ENCODE results near the gene EDDM3A.
"Not testable (repeated sequence)": the region's sequence is repeated elsewhere in the genome, so short reads cannot be mapped to it uniquely, and the experiment has no call there.

Gene EDDM3A

GRCh38 chr14:20720741-20721140, 24.9 kb upstream of the EDDM3A start:
- H3K4me3 ChIP-seq (ENCODE audit: low read length): no peak overlapping the region
- no peak for TF ChIP-seq ZNF274 (IDR thresholded peaks at IDR 0.05; ENCODE audit: low read depth, low read length)

DNA sequence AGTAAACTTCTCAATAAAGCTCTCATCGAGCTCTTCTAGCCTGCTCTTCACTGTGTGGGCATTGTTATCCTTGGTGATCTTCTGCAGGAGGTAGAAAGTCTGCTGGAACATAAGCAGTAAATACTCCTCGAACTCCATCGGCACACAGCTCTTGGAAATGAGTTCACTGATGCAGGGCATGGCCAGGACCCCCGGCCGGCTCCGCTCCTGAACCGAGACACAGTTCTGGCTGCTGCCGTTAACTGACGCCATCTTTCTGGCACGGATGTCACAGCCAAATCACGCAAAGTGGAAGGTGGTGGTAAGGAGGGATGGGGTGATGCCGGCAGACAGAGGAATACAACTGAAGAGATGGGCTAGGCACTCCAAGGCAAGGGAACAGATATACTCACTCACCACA, 23.7 kb upstream of the EDDM3A start:
- no peak overlapping the region for H3K4me3 ChIP-seq (ENCODE audit: low read length)
- TF ChIP-seq ZNF274 (IDR thresholded peaks at IDR 0.05; ENCODE audit: low read depth, low read length): no peak

GRCh38 chr14:20723488-20723887, 22.2 kb upstream of the EDDM3A start:
- H3K4me3 ChIP-seq (ENCODE audit: low read length): no peak overlapping the region
- TF ChIP-seq ZNF274 (IDR thresholded peaks at IDR 0.05; ENCODE audit: low read depth, low read length): no peak

- not testable (repeated sequence) for H3K4me3 ChIP-seq (ENCODE audit: low read length)
These were observed 19.6 kb upstream of the EDDM3A start for GRCh38 chr14:20726121-20726520.

- no peak overlapping the region for H3K4me3 ChIP-seq (ENCODE audit: low read length)
- TF ChIP-seq ZNF274 (IDR thresholded peaks at IDR 0.05; ENCODE audit: low read depth, low read length): no peak
These were observed 19.2 kb upstream of the EDDM3A start for GRCh38 chr14:20726531-20726930.

- no peak overlapping the region for H3K4me3 ChIP-seq (ENCODE audit: low read length)
- TF ChIP-seq ZNF274 (IDR thresholded peaks at IDR 0.05; ENCODE audit: low read depth, low read length): no peak
These were observed 14.8 kb upstream of the EDDM3A start for GRCh38 chr14:20730891-20731290.

GRCh38 chr14:20732477-20732876, 13.2 kb upstream of the EDDM3A start:
- no peak for TF ChIP-seq ZNF274 (IDR thresholded peaks at IDR 0.05; ENCODE audit: low read depth, low read length)
- H3K4me3 ChIP-seq (ENCODE audit: low read length): no peak overlapping the region

DNA sequence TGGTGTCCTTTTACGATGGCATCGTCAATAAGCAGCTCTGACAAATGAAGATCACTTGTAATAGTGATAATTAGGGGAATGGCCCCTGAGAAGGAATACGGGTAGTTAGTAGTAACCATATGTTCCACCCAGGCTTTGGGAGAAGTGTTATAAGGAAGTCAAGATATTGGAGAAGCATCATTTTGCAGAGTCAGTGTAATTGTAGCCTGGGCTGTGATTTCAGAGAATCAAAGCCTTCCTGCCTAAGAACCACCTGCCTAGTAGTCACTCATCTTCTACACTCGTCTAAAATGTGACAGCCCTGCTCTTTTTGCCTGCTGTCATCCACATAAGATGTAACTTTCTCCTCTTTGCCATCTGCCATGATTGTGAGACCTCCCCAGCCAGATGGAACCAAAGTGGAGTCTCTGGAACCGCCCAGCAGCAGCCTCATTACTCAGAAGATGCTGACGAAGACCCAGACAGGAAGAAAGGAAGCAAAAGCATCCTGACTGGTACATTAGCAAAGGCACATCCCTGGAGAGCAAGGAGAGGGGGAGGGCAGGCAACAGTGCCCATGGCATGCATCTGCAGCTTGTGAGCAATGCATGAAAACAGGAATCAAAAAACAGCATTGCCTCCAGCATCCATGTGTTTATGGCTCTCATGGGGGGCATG, 12.6 kb upstream of the EDDM3A start:
- no peak for TF ChIP-seq ZNF274 (IDR thresholded peaks at IDR 0.05; ENCODE audit: low read depth, low read length)
- no peak overlapping the region for H3K4me3 ChIP-seq (ENCODE audit: low read length)

- TF ChIP-seq ZNF274 (IDR thresholded peaks at IDR 0.05; ENCODE audit: low read depth, low read length): no peak
- H3K4me3 ChIP-seq (ENCODE audit: low read length): no peak overlapping the region
These were observed 11.8 kb upstream of the EDDM3A start for GRCh38 chr14:20733684-20734429.

GRCh38 chr14:20734430-20734806, 11.3 kb upstream of the EDDM3A start:
- no peak for TF ChIP-seq ZNF274 (IDR thresholded peaks at IDR 0.05; ENCODE audit: low read depth, low read length)
- H3K4me3 ChIP-seq (ENCODE audit: low read length): no peak overlapping the region

GRCh38 chr14:20738292-20738691, 7.4 kb upstream of the EDDM3A start:
- not testable (repeated sequence) for H3K4me3 ChIP-seq (ENCODE audit: low read length)

DNA sequence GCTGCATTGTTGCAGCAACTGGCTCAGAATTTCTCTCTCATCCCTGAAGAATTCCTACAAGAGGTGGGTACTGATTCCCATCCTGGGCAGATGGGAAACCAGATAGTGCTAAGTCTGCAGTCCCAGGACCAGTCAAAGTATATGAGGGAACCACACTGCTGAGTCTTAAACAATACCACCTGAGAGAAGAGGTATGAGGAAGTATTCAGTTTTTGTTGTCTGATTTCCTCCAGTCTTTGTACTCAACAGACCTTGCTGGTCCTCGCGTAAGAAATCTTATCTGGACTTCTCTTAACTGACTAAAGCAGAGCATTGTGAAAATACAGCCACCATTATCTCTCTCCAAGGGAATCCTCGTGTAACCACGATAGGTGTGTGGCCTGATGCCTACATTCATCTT, 3.6 kb upstream of the EDDM3A start:
- TF ChIP-seq ZNF274 (IDR thresholded peaks at IDR 0.05; ENCODE audit: low read depth, low read length): no peak

DNA sequence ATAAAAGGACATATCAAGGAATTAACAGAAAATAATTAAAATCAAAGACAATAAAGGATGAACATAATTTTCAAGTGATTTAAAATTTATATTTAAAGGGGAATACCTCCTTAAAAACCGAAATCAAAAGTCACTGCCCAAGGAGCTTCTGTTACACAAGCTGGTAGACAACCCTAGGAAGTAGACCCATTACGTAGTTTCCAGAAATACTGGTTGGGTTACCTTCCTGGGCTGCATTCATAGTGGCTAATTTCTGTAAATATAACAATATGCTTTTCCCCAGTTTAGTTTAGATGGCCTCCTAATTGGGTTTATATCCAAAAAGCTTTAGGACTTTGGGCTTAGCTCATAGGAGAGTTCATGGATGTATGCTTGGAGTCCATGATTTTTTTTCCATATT, 2.1 kb upstream of the EDDM3A start:
- TF ChIP-seq ZNF274 (IDR thresholded peaks at IDR 0.05; ENCODE audit: low read depth, low read length): no peak
- no peak overlapping the region for H3K4me3 ChIP-seq (ENCODE audit: low read length)

More for the DNA sequence above, 3.6 kb upstream of the EDDM3A start:
- H3K4me3 ChIP-seq (ENCODE audit: low read length): no peak overlapping the region

DNA sequence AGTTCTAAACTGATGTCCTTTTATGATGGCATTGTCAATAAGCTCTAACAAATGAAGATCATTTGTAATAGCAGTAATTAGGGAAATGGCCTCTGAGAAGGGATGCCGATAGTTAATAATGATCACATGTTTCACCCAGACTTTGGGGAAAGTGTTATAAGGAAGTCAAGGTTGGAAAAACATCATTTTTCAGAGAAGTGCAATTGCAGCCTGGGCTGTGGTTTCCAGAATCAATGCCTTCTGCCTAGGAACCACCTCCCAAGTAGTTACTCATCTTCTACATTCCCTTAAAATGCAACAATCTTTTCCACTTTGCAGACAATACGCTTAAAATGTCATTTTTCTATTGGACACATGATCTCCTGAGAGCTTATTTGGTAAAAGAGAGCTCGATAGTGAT, 879 bp downstream of the EDDM3A start:
- H3K4me3 ChIP-seq (ENCODE audit: low read length): no peak overlapping the region
- TF ChIP-seq ZNF274 (IDR thresholded peaks at IDR 0.05; ENCODE audit: low read depth, low read length): no peak

- TF ChIP-seq ZNF274 (IDR thresholded peaks at IDR 0.05; ENCODE audit: low read depth, low read length): no peak
- H3K4me3 ChIP-seq (ENCODE audit: low read length): no peak overlapping the region
These were observed 2.8 kb downstream of the EDDM3A start for GRCh38 chr14:20748439-20748838.

DNA sequence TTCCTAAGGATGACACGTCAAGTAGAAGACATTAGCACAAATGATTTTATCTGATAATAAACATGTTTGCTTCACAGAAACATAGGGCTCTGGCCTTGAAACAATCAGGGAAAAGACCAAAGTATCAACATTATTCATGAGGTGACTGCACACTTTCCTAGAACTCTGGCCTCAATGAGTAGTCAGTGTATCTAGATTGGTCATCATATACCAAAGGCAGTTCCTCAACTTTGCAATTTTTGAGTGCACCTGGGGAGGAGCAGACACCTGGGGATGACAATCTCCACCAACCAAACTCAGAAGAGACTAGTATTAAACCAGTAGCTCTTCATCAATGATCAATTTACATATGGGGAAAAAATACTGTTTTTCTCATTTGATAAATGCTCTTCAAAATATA, 4.5 kb downstream of the EDDM3A start:
- TF ChIP-seq ZNF274 (IDR thresholded peaks at IDR 0.05; ENCODE audit: low read depth, low read length): no peak
- H3K4me3 ChIP-seq (ENCODE audit: low read length): no peak overlapping the region
